IPS DF 4.7 (cell line): ENCODE results near the gene FAM209A.
"Not testable (repeated sequence)": the region's sequence is repeated elsewhere in the genome, so short reads cannot be mapped to it uniquely, and the experiment has no call there.

Source experiments
- DNase-seq: peaks from one replicate; pipeline ENCODE4 v3.0.0-alpha.2; 2013; ENCODE audit warnings: low spot score; ENCODE audit errors: extremely low read depth

The FAM209A gene

GRCh38 chr20:56537997-56538396 is 13.5 kb downstream of the FAM209A start:
- DNase-seq: no peak

GRCh38 chr20:56540415-56540814 is 15.9 kb downstream of the FAM209A start:
- no peak for DNase-seq

GRCh38 chr20:56542489-56543030 is 18.0 kb downstream of the FAM209A start:
- no peak for DNase-seq

- DNase-seq: no peak
Observed at GRCh38 chr20:56551571-56551970, 27.0 kb downstream of the FAM209A start.

GRCh38 chr20:56552911-56553629 is 28.5 kb downstream of the FAM209A start:
- no peak for DNase-seq

GRCh38 chr20:56554869-56555268 is 30.3 kb downstream of the FAM209A start:
- no peak for DNase-seq

GRCh38 chr20:56558968-56559367 is 34.4 kb downstream of the FAM209A start:
- no peak for DNase-seq

- not testable (repeated sequence) for DNase-seq
Observed at GRCh38 chr20:56564526-56564925, 40.0 kb downstream of the FAM209A start.

- no peak for DNase-seq
Observed at GRCh38 chr20:56565511-56565910, 41.0 kb downstream of the FAM209A start.

- no peak for DNase-seq
Observed at GRCh38 chr20:56566621-56567020, 42.1 kb downstream of the FAM209A start.

- DNase-seq: no peak
Observed at GRCh38 chr20:56570832-56571231, 46.3 kb downstream of the FAM209A start.

- no peak for DNase-seq
Observed at GRCh38 chr20:56572172-56572571, 47.6 kb downstream of the FAM209A start.

GRCh38 chr20:56573986-56574385 is 49.4 kb downstream of the FAM209A start:
- DNase-seq: no peak

- no peak for DNase-seq
Observed at GRCh38 chr20:56574531-56575142, 50.1 kb downstream of the FAM209A start.

- no peak for DNase-seq
Observed at GRCh38 chr20:56575157-56575556, 50.6 kb downstream of the FAM209A start.
